GM21390 (cell line): ENCODE measurements around the gene PSMD1.

Experiments used
- ATAC-seq: cut with Tn5 transposase; IDR thresholded peaks from one replicate; pipeline ENCODE4 v1.9.1; 2021; ENCODE audit not compliant: unreplicated experiment

Gene PSMD1

DNA sequence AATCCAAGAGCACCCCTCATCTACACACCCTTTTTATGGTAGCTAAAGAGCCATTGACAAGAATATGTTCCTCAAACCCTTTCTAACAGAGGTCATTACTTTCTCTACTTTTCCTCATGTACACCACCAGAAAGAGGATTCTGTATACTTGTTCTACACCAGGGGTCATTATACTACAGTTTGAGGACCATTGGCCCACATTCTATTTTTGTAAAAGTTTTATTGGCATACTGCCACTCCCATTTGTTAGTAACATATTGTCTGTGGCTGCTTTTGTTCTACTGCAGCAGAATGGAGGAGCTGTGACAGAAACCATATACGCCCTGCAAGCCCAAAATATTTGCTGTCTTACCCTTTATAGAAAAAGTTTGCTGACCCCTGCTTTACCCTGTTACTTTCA is 53.9 kb downstream of the PSMD1 start:
- no peak for ATAC-seq

GRCh38 chr2:231111987-231112386 is 55.3 kb downstream of the PSMD1 start:
- ATAC-seq, result no peak

GRCh38 chr2:231113489-231113888 is 56.8 kb downstream of the PSMD1 start:
- ATAC-seq, result no peak

GRCh38 chr2:231115651-231116050 is 59.0 kb downstream of the PSMD1 start:
- ATAC-seq, result no peak

DNA sequence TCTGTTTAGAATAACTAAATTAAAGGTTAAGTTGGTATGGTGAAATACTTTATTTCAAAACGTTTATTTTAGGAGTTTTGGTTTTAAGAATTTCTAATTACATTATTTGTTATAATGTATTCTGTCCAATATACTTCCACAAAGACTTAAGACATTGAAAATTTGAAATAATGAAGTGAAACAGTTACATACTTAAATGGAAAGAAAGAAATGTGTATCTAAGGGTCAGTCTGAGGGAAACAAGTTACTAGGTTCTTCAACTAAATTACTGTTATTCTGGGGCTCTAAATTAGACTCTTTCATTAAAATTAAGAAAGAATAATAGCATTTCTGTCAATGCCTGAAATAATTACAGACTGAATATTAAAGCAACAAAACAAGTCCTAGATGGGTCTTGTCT is 60.5 kb downstream of the PSMD1 start:
- ATAC-seq, result no peak

DNA sequence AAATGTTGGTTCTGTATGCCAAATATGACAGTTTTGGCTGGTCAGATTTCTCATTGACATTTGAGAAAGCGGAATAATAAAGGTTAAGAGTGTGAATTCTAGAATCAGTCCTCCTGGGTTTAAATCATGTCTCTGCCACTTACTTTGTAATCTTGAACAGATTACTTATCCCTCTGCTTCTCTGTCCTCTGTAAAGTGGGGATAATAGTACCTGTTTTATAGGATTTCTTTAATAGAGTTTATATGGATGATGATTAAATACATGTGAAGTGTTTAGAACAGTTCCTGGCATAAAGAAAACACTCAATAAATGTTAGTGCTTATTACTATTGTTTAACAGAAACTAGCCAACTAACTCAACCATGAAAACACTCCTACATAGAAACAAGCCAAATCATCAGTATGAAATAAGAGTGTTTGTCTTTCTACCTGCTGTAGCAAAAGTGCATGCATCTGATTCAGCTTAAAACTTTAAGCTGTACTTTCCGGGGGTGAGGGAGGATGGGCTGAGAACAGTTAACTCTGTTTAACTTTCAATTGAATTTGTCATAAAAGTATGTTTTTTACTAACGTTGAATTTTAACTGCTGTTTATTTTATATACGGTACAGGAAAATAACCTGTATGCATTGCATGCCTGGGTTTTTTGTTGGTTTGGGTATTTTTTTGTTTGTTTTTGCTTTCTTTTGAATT is 61.4 kb downstream of the PSMD1 start:
- ATAC-seq, result no peak

GRCh38 chr2:231118614-231118942 is 61.9 kb downstream of the PSMD1 start:
- ATAC-seq, result no peak

DNA sequence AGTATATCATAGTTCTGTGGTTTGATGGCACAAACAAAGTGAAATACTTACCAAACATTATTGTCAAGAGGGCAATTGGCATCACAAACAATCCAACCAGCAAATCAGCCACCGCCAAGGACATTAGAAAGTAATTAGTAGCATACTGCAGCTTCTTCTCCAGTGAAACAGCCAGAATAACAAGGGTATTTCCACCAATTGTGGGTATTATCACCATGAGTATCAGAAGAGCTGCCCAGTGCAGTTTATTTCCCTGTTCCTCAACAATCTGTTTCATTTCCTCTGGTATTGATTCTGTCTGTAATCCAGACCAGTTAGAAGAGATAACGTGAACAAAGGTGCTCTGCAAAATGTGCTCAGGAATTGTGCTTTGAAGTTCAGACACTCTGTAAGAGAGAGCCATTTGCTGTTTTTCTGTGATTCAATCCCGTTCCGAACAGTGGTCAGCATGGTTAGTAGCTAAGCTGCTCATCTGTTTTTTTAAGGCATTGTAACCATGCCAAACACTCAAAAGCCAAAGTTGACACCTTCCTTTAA is 66.8 kb downstream of the PSMD1 start:
- no peak for ATAC-seq

- no peak for ATAC-seq
Measured at GRCh38 chr2:231124838-231125568, 68.3 kb downstream of the PSMD1 start, which contains the start of gene HTR2B. HTR2B (minus strand) TSS chr2:231125042; CDS start chr2:231123764, 1,278 bp downstream.

DNA sequence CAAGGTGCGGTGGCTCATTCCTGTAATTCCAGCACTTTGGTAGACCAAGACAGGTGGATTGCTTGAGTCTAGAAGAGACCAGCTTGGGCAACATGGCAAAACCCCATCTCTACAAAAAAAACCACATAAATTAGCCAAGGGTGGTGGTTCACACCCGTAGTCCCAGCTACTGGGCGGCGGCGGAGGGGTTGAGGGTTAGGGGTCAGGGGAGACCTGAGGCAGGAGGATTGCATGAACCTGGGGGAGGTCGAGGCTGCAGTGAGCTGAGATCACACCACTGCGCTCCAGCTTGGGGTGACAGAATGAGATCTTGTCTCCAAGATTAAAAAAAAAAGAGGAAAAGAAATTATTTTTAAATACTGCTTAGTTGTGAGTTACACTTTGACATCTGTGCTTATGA is 69.5 kb downstream of the PSMD1 start:
- no peak for ATAC-seq

DNA sequence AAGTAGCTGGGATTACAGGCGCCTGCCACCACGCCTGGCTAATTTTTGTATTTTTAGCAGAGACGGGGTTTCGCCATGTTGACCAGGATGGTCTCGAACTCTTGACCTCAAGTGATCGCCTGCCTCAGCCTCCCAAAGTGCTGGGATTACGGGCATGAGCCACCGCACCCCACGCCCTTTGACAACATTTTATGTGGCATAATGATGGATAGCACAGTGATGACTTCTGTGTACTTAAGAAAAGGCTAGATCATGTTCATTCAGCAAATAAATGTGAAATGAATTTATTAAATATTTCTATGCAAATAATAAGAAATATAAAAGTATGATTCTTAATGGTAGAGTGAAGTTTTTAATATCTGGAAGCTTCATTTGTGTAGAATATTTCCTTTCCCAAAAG is 70.8 kb downstream of the PSMD1 start:
- ATAC-seq, result no peak

- no peak for ATAC-seq
Measured at GRCh38 chr2:231127936-231128335, 71.3 kb downstream of the PSMD1 start.

DNA sequence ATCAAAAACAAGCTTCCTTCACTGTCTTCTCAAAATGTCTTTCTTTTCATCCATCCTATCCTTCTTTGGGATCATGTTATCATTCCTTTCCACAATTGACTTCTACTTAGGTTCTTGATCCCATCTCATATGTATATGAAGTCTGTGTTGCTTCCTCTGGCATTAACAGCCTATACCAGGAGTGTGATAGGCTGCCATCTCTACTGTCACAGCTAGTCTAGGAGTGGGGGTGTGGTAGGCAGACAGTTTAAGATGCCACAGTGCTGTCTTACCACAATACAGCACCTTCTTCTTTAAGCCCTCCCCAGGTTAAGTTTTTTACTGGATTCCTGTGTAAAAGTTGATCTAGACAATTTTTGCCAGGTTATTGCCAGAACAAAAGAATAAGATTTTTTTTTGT is 71.9 kb downstream of the PSMD1 start:
- no peak for ATAC-seq

- no peak for ATAC-seq
Measured at GRCh38 chr2:231129216-231129615, 72.5 kb downstream of the PSMD1 start.

DNA sequence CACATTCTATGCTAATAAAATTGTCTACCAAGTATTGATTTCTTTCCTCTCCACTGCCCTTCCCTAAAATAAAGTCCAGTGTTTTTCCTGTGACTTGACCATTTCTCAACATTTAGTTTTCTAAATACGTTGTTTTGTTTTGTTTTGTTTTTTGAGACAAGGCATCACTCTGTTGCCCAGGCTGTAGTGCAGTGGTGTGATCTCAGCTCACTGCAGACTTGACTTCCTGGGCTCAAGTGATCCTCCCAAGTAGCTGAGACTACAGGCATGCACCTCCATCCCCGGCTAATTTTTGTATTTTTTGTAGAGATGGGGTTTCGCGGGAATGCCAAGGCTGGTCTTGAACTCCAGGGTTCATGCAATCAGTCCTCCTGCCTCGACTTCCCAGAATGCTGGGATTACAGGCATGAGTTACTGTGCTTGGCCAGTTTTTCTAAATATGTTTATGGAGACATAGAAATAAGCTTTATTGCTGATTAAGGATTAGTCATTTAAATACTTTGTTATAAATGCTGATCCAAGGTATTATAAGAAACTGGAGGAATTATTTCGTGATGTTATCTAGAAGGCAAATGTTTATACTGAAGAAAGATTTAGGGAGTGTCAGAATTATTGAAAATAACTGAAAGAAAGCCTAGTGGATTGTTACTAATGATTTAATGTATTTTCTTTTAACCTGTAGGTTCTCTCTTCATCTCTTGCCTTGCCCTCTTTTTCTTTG is 73.8 kb downstream of the PSMD1 start:
- ATAC-seq, result no peak

DNA sequence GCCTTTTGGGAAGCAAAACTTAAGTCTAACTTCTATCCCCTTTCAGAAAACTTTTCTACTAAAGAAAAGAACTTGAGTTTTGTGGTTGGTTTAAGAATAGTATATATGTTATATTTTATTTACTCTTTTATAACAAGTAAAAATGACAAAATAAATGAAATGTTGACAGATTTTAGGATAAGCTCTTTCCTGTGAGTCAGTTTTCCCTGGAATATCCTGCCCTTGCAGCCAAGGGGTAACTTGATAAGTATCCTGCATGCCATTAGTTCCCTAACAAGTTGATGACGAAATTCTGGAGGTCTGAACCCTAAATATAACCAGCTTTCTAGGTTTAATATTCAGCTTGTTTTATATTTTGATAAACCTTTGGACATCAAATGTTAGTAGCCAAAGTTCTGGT is 75.5 kb downstream of the PSMD1 start:
- ATAC-seq, result no peak

- ATAC-seq, result no peak
Measured at GRCh38 chr2:231133365-231134099, 76.9 kb downstream of the PSMD1 start.

DNA sequence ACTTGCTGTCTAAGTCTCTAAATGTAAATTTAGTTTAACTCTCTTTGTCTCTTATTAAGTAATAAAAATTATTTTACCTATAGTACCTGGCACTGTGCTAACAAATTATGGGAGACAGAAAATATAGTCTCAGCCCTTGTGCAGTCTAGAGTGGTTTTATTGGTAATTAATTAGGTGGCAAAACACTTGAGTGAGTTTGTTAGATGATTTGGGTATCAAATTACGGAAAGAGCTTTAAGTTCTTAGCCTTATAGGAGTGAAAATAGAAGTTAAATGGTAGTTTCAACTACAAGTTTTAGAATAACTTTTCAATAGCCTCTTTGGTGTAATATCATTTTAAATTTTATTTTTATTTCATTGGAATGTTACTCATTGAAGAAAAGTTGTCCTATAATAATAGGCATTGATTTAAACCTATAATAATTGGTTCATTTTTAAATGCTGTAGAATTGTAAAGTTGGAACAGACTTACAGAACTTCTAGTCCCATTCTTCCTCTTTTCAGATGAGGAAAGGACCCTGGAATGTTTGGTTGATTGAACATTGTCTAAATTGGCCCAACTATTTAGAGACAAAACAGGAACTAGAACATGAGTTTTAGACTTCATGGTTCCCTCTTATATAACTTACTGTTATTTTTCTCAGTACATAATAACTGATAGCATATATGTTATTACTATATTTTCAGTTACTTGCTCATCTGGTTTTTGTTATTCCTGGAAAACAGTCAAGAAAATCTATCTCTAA is 78.4 kb downstream of the PSMD1 start:
- no peak for ATAC-seq

DNA sequence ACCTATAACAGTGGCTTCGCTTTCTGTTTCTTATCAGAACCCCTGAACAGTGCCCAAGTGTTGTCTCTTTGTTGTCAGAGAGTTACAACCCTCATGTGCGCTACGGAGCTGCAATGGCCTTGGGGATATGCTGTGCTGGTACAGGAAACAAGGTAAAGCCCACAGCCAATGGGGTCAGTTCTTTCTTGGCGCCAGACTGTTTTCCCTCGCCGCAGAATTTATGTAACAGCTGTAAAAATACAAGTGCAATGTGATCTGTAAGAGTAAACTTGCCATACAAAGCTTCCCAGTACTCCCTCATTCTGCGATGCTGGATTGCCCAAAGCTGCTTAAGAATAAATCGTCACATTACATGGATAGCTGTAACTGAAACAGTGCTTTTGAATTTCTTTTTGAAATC is 82.0 kb downstream of the PSMD1 start:
- no peak for ATAC-seq

- ATAC-seq, result no peak
Measured at GRCh38 chr2:231139796-231140195, 83.1 kb downstream of the PSMD1 start.
